Lung (tissue), 12 donors: Measurements from ENCODE around the gene TAS1R2. TPM values are rescaled to one million over a fixed set of nuclear protein-coding genes. Genes with fewer than 3 reads are reported as not detected.

Experiments used
- ATAC-seq: fragments of 200-7000 bp; cut with Tn5 transposase; one replicate; pipeline ENCODE4 v1.9.1; 2020; ENCODE audit warnings: moderate number of reproducible peaks; ENCODE audit not compliant: insufficient read depth, low FRiP score
- DNase-seq, 3 donors: peaks; one replicate each; pipeline ENCODE4 v3.0.0-alpha.2; 2013 to 2017
- H3K27ac ChIP-seq, 2 donors: one replicate each; pipeline ENCODE4 v1.5.1; 2013; ENCODE audit warnings: mild to moderate bottlenecking in 2 of 2, moderate library complexity in 2 of 2, control low read depth in 1 of 2, inconsistent platforms in 1 of 2, low read depth in 1 of 2, low read length in 1 of 2
- H3K27me3 ChIP-seq, 3 donors: one replicate each; pipeline ENCODE4 v1.5.1; 2013; ENCODE audit warnings: low read length in 2 of 3; ENCODE audit not compliant: control insufficient read depth in 3 of 3, insufficient read depth in 3 of 3
- H3K36me3 ChIP-seq, 4 donors: one replicate each; pipeline ENCODE4 v1.5.1; 2013; ENCODE audit warnings: low read length in 4 of 4, mild to moderate bottlenecking in 1 of 4, moderate library complexity in 1 of 4; ENCODE audit not compliant: control insufficient read depth in 4 of 4, insufficient read depth in 4 of 4
- H3K4me1 ChIP-seq, 5 donors: one replicate each; pipeline ENCODE4 v1.5.1; 2013; ENCODE audit warnings: low read length in 5 of 5, mild to moderate bottlenecking in 2 of 5, moderate library complexity in 1 of 5; ENCODE audit not compliant: control insufficient read depth in 5 of 5, insufficient read depth in 5 of 5
- H3K4me3 ChIP-seq: one replicate; pipeline ENCODE4 v1.5.1; 2013; ENCODE audit warnings: mild to moderate bottlenecking, control low read depth, moderate library complexity
- H3K9ac ChIP-seq, 2 donors: one replicate each; pipeline ENCODE4 v1.5.1; 2013; ENCODE audit warnings: low read length in 2 of 2, control low read depth in 1 of 2; ENCODE audit not compliant: insufficient read depth in 1 of 2
- H3K9me3 ChIP-seq, 4 donors: one replicate each; pipeline ENCODE4 v1.5.1; 2013; ENCODE audit warnings: low read length in 3 of 4, mild to moderate bottlenecking in 1 of 4, moderate library complexity in 1 of 4; ENCODE audit not compliant: control insufficient read depth in 4 of 4, insufficient read depth in 3 of 4
- WGBS, 2 donors: extraction: QIAGEN DNeasy Blood & Tissue Kit; methylation state at CpG; one replicate each; pipeline ENCODE4 v1.1.7; 2013; 5-methylcytosine and 5-hydroxymethylcytosine counted together
- polyA plus RNA-seq, 2 donors: library from polyadenylated mRNA; stranded (reverse); fragments of 200-250 nt; gene quantifications; one replicate each; pipeline ENCODE4 v1.2.1, GENCODE V29; 2013
- total RNA-seq, 2 donors: library from RNA; depleted of rRNA in 1 of 2; stranded (reverse); fragments of >200 nt in 1 of 2; gene quantifications; one replicate each; pipeline ENCODE4 v1.2.1, GENCODE V29; 2014 to 2021
- TF ChIP-seq, protein P1 (sequence below): IDR thresholded peaks from 2 replicates; pipeline ENCODE4 v1.5.1; 2012; ENCODE audit warnings: mild to moderate bottlenecking; ENCODE audit errors: control extremely low read depth, extremely low read depth
- donor health status: control.
- donor health status: control.
- donor health status: Bipolar disorder and iron deficiency.
- donor health status: healthy.
- donor health status: DM: yes; HTN: yes; CAD: no.

Gene TAS1R2
- total and polyA plus RNA-seq, 4 donors, result not detected

DNA sequence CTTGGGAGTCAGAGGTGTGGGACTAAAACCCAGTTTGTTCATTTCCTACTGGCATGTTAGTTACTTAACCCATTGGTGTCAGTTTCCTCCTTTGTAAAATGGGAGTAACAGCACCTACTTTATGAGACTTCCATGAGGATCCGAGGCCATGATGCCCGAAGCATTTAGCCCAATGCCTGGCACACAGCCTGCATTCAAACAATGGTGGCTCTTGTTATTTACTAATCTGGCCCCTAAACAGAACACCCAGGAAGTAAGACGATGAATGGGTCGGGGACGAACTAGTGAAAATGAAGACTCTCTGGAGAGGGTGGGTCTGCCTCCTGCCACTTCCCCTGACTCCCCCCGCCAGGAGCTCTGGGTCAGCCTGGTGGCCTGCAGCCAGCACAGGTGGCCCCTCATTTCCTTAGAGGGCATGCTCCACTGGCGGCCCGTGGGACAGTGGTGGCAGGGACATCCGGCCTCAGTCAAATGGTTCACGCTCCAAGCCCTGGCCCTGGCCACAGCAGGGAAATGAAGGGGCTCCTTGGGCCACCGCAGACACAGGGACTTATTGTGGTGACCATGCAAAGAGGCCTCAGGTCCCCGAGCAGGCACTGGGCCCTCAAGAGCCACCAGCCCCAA, 9.5 kb upstream of the TAS1R2 start:
- WGBS, 2 donors, result 74 to 76% methylated on average over 12 of the region's 12 CpGs
- H3K9ac ChIP-seq, result no peak overlapping the region
- H3K4me3 ChIP-seq, result no peak overlapping the region
- H3K27me3 ChIP-seq, result no peaks in the 10 kb centered on the region
- no peaks in the 10 kb centered on the region for H3K9me3 ChIP-seq
- DNase-seq (no peak), ATAC-seq (no peak)
- TF ChIP-seq, protein P1, sequence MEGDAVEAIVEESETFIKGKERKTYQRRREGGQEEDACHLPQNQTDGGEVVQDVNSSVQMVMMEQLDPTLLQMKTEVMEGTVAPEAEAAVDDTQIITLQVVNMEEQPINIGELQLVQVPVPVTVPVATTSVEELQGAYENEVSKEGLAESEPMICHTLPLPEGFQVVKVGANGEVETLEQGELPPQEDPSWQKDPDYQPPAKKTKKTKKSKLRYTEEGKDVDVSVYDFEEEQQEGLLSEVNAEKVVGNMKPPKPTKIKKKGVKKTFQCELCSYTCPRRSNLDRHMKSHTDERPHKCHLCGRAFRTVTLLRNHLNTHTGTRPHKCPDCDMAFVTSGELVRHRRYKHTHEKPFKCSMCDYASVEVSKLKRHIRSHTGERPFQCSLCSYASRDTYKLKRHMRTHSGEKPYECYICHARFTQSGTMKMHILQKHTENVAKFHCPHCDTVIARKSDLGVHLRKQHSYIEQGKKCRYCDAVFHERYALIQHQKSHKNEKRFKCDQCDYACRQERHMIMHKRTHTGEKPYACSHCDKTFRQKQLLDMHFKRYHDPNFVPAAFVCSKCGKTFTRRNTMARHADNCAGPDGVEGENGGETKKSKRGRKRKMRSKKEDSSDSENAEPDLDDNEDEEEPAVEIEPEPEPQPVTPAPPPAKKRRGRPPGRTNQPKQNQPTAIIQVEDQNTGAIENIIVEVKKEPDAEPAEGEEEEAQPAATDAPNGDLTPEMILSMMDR, result no peak
- peaks cover 0 to 2% (median 0%) of the 10 kb centered on the region in 5 donors for H3K4me1 ChIP-seq
- H3K27ac ChIP-seq, result no peak overlapping the region
- peaks cover 0 to 4% (median 0%) of the 10 kb centered on the region in 4 donors for H3K36me3 ChIP-seq

DNA sequence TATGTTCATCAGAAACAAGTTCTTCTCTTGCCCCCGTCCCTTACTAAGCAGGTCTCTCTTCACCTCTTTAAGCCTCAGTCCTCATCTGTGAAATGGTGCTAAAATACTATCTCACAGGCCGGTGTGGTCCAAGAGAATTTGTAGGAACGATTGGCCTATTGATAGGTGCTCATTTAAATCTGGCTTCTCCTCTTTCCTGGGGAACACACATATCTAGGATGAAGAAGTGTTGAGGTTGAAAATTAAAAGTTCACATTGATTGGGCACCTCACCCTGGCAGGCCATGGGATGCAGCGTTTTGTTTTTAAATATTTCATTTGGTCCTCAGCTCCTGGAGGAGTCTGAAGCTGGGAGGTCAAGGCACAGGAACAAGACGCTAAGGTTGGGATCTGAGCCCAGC, 8.9 kb upstream of the TAS1R2 start:
- DNase-seq, result no peak
- 71 to 81% methylated on average over 5 of the region's 5 CpGs for WGBS, 2 donors
- peaks cover 0 to 2% (median 0%) of the 10 kb centered on the region in 5 donors for H3K4me1 ChIP-seq
- no peaks in the 10 kb centered on the region for H3K9me3 ChIP-seq
- H3K36me3 ChIP-seq, result peaks cover 0 to 4% (median 0%) of the 10 kb centered on the region in 4 donors
- no peak overlapping the region for H3K27ac ChIP-seq
- TF ChIP-seq, protein P1, result no peak
- H3K27me3 ChIP-seq, result no peaks in the 10 kb centered on the region
- no peak overlapping the region for H3K4me3 ChIP-seq
- no peak for ATAC-seq
- H3K9ac ChIP-seq, result no peak overlapping the region

DNA sequence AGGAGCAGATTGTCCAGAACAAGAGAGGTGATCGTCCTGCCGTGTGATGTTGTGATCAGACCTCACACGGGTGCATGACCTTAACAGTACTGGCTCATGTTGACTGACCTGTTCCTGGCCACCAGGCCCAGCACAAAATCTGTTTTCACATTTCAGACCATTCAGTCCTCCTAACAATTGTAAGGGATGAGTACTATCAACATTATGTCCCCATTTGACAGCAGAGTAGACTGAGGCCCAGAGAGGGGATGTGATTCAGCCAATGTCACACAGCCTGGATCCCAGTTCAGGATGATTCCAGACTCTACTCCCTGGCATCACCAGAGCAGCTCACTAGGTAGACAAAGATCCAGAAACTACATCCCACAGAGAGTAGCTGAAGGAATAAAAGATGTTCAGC, 7.4 kb upstream of the TAS1R2 start:
- no peaks in the 10 kb centered on the region for H3K36me3 ChIP-seq
- H3K4me3 ChIP-seq, result no peak overlapping the region
- H3K9ac ChIP-seq, result no peak overlapping the region
- peaks cover 0 to 2% (median 0%) of the 10 kb centered on the region in 5 donors for H3K4me1 ChIP-seq
- DNase-seq (no peak), ATAC-seq (no peak)
- H3K27me3 ChIP-seq, result no peaks in the 10 kb centered on the region
- no peak overlapping the region for H3K27ac ChIP-seq
- 71 to 94% methylated on average over 3 of the region's 3 CpGs for WGBS, 2 donors
- H3K9me3 ChIP-seq, result no peaks in the 10 kb centered on the region
- TF ChIP-seq, protein P1, result no peak

DNA sequence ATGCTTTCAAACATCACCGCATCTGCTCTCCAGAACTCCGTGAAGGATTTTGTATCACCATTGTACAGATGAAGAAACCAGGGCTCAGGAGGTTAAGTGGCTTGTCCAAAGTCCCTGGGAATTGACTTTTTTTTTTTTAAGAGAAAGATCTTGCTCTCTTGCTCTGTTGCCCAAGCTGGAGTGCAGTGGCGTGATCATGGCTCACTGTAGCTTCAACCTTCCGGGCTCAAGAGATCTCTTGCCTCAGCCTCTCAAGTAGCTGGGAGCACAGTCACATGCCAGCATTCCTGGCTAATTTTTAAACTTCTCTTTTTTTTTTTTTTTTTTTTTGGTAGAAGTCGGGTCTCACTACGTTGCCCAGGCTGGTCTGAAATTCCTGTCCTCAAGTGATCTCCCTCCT, 6.9 kb upstream of the TAS1R2 start:
- no peak overlapping the region for H3K27ac ChIP-seq
- no peaks in the 10 kb centered on the region for H3K9me3 ChIP-seq
- H3K9ac ChIP-seq, result no peak overlapping the region
- no peak for DNase-seq
- TF ChIP-seq, protein P1, result no peak
- ATAC-seq, result no peak
- H3K4me1 ChIP-seq, result peaks cover 0 to 2% (median 0%) of the 10 kb centered on the region in 5 donors
- H3K27me3 ChIP-seq, result no peaks in the 10 kb centered on the region
- no peak overlapping the region for H3K4me3 ChIP-seq
- 64 to 84% methylated on average over 6 of the region's 6 CpGs for WGBS, 2 donors
- no peaks in the 10 kb centered on the region for H3K36me3 ChIP-seq
